GM23338 (cell line): ENCODE measurements around the gene ANAPC4. TPM values are rescaled to one million over a fixed set of nuclear protein-coding genes. Genes with fewer than 3 reads are reported as not detected.

Source experiments
- ATAC-seq: fragments of 200-7000 bp; cut with Tn5 transposase; 3 replicates; pipeline ENCODE4 v1.9.1; 2020
- DNase-seq: peaks from one replicate; pipeline ENCODE4 v3.0.0-alpha.2; 2015; ENCODE audit warnings: low spot score
- H2AFZ ChIP-seq: fragments of 200-600 bp; sonication (generic); 2 replicates; pipeline ENCODE4 v1.8.0; 2016; ENCODE audit warnings: antibody characterized with exemption, mild to moderate bottlenecking, moderate library complexity
- H3F3A ChIP-seq: fragments of 200-600 bp; sonication (generic); replicated peaks from 2 replicates; pipeline ENCODE4 v1.8.0; 2017; ENCODE audit warnings: antibody characterized with exemption, mixed run types, low read depth
- H3K27ac ChIP-seq: fragments of 200-600 bp; sonication (generic); 2 replicates; pipeline ENCODE4 v1.6.1; 2016; ENCODE audit warnings: low read depth
- H3K27me3 ChIP-seq: fragments of 200-600 bp; sonication (generic); 2 replicates; pipeline ENCODE4 v1.8.0; 2016; ENCODE audit warnings: mild to moderate bottlenecking, mixed run types, moderate library complexity; ENCODE audit not compliant: insufficient read depth
- H3K36me3 ChIP-seq: fragments of 200-600 bp; sonication (generic); 2 replicates; pipeline ENCODE4 v1.8.0; 2016; ENCODE audit warnings: mild to moderate bottlenecking; ENCODE audit not compliant: insufficient read depth
- H3K4me1 ChIP-seq: fragments of 200-600 bp; sonication (generic); 2 replicates; pipeline ENCODE4 v1.8.0; 2016; ENCODE audit warnings: mild to moderate bottlenecking, moderate library complexity; ENCODE audit not compliant: insufficient read depth
- H3K4me2 ChIP-seq: fragments of 200-600 bp; sonication (generic); 2 replicates; pipeline ENCODE4 v1.7.1; 2017; ENCODE audit warnings: mixed run types
- H3K4me3 ChIP-seq: fragments of 200-600 bp; sonication (generic); 2 replicates; pipeline ENCODE4 v1.6.1; 2016; ENCODE audit warnings: mixed run types
- H3K79me2 ChIP-seq: fragments of 200-600 bp; sonication (generic); replicated peaks from 2 replicates; pipeline ENCODE4 v1.8.0; 2017; ENCODE audit warnings: mild to moderate bottlenecking; ENCODE audit not compliant: insufficient read depth
- H3K9me2 ChIP-seq: fragments of 200-600 bp; sonication (generic); 2 replicates; pipeline ENCODE4 v1.8.0; 2017; ENCODE audit not compliant: insufficient read depth
- H4K20me1 ChIP-seq: fragments of 200-600 bp; sonication (generic); replicated peaks from 2 replicates; pipeline ENCODE4 v1.8.0; 2017; ENCODE audit warnings: mild to moderate bottlenecking; ENCODE audit not compliant: insufficient read depth
- H3K27ac Mint-ChIP-seq: 2 replicates; pipeline ENCODE4 v1.8.0; 2020; ENCODE audit warnings: inconsistent platforms, mild to moderate bottlenecking, moderate library complexity, mixed read lengths
- H3K27me3 Mint-ChIP-seq: 3 replicates; pipeline ENCODE4 v1.8.0; 2022; ENCODE audit warnings: low read depth, mild to moderate bottlenecking, moderate library complexity, mixed read lengths, inconsistent platforms; ENCODE audit not compliant: insufficient read depth, poor library complexity
- H3K36me3 Mint-ChIP-seq: 3 replicates; pipeline ENCODE4 v1.8.0; 2021; ENCODE audit warnings: low read depth, mild to moderate bottlenecking, inconsistent platforms, moderate library complexity, mixed read lengths
- H3K4me1 Mint-ChIP-seq: 3 replicates; pipeline ENCODE4 v1.8.0; 2020; ENCODE audit warnings: mild to moderate bottlenecking, inconsistent platforms, mixed read lengths
- H3K4me3 Mint-ChIP-seq: 3 replicates; pipeline ENCODE4 v1.8.0; 2021; ENCODE audit warnings: moderate library complexity, mild to moderate bottlenecking, inconsistent platforms, mixed read lengths
- H3K9me3 Mint-ChIP-seq: 3 replicates; pipeline ENCODE4 v1.8.0; 2020; ENCODE audit warnings: moderate library complexity, mild to moderate bottlenecking, inconsistent platforms, mixed read lengths
- CREB1 ChIP-seq: fragments of 250-450 bp; sonication (Bioruptor Pico); IDR thresholded peaks from 2 replicates; pipeline ENCODE4 v1.5.0; 2020; ENCODE audit warnings: low read depth, mild to moderate bottlenecking, moderate library complexity
- NANOG ChIP-seq: IDR thresholded peaks from 2 replicates; pipeline ENCODE4 v1.6.1; 2016; ENCODE audit warnings: antibody characterized with exemption, borderline replicate concordance
- POLR2AphosphoS5 ChIP-seq: IDR thresholded peaks from 2 replicates; pipeline ENCODE4 v1.6.1; 2016; ENCODE audit warnings: antibody characterized with exemption, low read depth
- STAT1 ChIP-seq: IDR thresholded peaks from one replicate; pipeline ENCODE4 v1.6.1; 2016; ENCODE audit warnings: antibody characterized with exemption; ENCODE audit not compliant: unreplicated experiment
- ZNF114 ChIP-seq: fragments of 250-450 bp; sonication (Bioruptor Pico); IDR thresholded peaks from 2 replicates; pipeline ENCODE4 v1.5.0; 2020; ENCODE audit warnings: mild to moderate bottlenecking, moderate library complexity
- ZNF331 ChIP-seq: fragments of 250-450 bp; sonication (Bioruptor Pico); IDR thresholded peaks from 2 replicates; pipeline ENCODE4 v1.5.0; 2020; ENCODE audit warnings: low read depth, mild to moderate bottlenecking, moderate library complexity
- ZNF462 ChIP-seq: fragments of 250-450 bp; sonication (Bioruptor Pico); IDR thresholded peaks from 2 replicates; pipeline ENCODE4 v1.5.0; 2020; ENCODE audit warnings: mild to moderate bottlenecking, moderate library complexity
- polyA plus RNA-seq: library from polyadenylated mRNA; unstranded; fragments of >200 nt; fragmentation: Nextera tagmentation; extraction: Ambion mirVana; gene quantifications from 2 replicates; pipeline ENCODE4 v1.2.1, GENCODE V29; 2016
- total RNA-seq: library from RNA; depleted of rRNA; stranded (reverse); fragments of >200 nt; shearing (Covaris generic); gene quantifications from 2 replicates; pipeline ENCODE4 v1.2.3, GENCODE V29; 2014

ANAPC4 gene
- total and polyA plus RNA-seq, 2 experiments from 2014 or later: 34.3 to 46.2 TPM

- no peak for TF ChIP-seq ZNF462 (CRISPR knock-in tag)
- TF ChIP-seq CREB1 (CRISPR knock-in tag): no peak
- TF ChIP-seq NANOG: no peak
Observed at GRCh38 chr4:25377572-25378436, 741 bp downstream of the ANAPC4 start (continued).

DNA sequence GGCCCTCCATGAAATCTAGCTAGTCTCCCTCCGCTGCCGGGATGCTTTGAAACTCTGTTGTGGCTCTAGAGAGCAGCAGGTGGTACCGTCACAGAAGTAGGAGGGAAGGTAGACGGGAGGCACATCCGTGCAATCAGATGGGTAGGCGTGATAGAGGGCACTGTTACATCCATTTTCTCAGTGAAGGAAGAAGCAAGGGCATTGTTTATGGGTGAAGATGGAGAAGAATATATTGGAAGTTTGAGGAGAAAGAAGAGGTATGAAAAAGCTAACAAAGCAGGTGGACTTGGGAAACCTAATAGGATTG lies 1.3 kb downstream of the ANAPC4 start:
- ATAC-seq: no peak
- H3K9me3 Mint-ChIP-seq: no peaks in the 10 kb centered on the region
- Histone ChIP-seq H3K36me3 (peaks cover 18% of the 10 kb centered on the region; the same call in 1 of the 2 replicates), H4K20me1 (no peaks in the 10 kb centered on the region), H2AFZ (no peak overlapping the region), H3K4me2 (peak overlapping the region; percentile 93), H3K4me1 (peaks cover 24% of the 10 kb centered on the region), H3K9me2 (no peaks in the 10 kb centered on the region), H3K27me3 (no peaks in the 10 kb centered on the region), H3K27ac (no peak overlapping the region), H3F3A (no peaks in the 10 kb centered on the region), H3K4me3 (peak overlapping the region; percentile 82), H3K79me2 (peaks cover 40% of the 10 kb centered on the region)
- DNase-seq: peak; percentile 17
- H3K36me3 Mint-ChIP-seq: peaks cover 26% of the 10 kb centered on the region; the same call in 2 of the 3 replicates
- H3K27me3 Mint-ChIP-seq: peaks cover 4% of the 10 kb centered on the region
- H3K4me1 Mint-ChIP-seq: peaks cover 13% of the 10 kb centered on the region; the same call in 2 of the 3 replicates
- no peak overlapping the region for H3K27ac Mint-ChIP-seq
- no peak overlapping the region for H3K4me3 Mint-ChIP-seq
- TF ChIP-seq ZNF331 (no peak), CREB1 (CRISPR knock-in tag) (no peak), POLR2AphosphoS5 (no peak), ZNF462 (CRISPR knock-in tag) (no peak), STAT1 (no peak), ZNF114 (no peak)
